ENCODE results near the gene TRANK1.
A peak's percentile ranks its signal among the peaks of the same experiment; 100 is the strongest.
"Not testable (repeated sequence)": the region's sequence is repeated elsewhere in the genome, so short reads cannot be mapped to it uniquely, and the experiment has no call there.

The TRANK1 gene

GRCh38 chr3:36944641-36945270, at the start of gene TRANK1:
Gene TRANK1 (minus strand): TSS chr3:36945054. CDS start chr3:36944809, 245 bp downstream.
- peak; percentile 9 to 69 for DNase-seq

- no peak for DNase-seq
These were observed 48.8 kb upstream of the TRANK1 start, which contains the start of gene MLH1 for GRCh38 chr3:36993326-36994283. Gene MLH1 (plus strand): TSS chr3:36993518. CDS start chr3:36993548, 30 bp downstream.

DNA sequence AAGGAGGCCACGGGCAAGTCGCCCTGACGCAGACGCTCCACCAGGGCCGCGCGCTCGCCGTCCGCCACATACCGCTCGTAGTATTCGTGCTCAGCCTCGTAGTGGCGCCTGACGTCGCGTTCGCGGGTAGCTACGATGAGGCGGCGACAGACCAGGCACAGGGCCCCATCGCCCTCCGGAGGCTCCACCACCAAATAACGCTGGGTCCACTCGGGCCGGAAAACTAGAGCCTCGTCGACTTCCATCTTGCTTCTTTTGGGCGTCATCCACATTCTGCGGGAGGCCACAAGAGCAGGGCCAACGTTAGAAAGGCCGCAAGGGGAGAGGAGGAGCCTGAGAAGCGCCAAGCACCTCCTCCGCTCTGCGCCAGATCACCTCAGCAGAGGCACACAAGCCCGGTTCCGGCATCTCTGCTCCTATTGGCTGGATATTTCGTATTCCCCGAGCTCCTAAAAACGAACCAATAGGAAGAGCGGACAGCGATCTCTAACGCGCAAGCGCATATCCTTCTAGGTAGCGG, 48.0 kb upstream of the TRANK1 start, which contains the start of gene EPM2AIP1:
EPM2AIP1 (minus strand) TSS at position 326 of the 520 bp plus-strand sequence; CDS start at position 272, 54 bp downstream.
- DNase-seq, result no peak

GRCh38 chr3:36991923-36992805, 47.3 kb upstream of the TRANK1 start:
- DNase-seq, result no peak

- DNase-seq, result no peak
These were observed 46.3 kb upstream of the TRANK1 start for GRCh38 chr3:36991147-36991546.

GRCh38 chr3:36989568-36989967, 44.7 kb upstream of the TRANK1 start:
- no peak for DNase-seq

DNA sequence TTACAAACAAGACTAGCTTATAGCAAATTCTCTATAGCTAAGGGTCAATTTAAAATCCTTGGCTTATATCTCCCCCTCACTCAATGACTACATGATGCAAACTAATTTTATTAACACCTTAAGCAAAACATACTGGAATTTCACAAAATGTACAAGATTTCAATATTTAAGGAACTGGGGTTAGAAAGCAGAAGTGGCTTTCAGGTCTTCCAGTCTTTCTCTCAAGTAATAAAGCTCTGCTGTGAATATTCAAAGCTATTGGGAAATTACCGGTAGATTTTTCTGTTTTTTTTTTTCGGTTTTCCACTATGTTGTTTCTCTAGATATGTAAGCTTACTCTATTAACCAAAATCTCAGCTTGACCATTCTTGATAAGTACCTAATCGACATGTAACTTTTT, 44.2 kb upstream of the TRANK1 start:
- no peak for DNase-seq

- no peak for DNase-seq
These were observed 43.5 kb upstream of the TRANK1 start for GRCh38 chr3:36988356-36988755.

- DNase-seq, result no peak
These were observed 36.2 kb upstream of the TRANK1 start for GRCh38 chr3:36981006-36981405.

DNA sequence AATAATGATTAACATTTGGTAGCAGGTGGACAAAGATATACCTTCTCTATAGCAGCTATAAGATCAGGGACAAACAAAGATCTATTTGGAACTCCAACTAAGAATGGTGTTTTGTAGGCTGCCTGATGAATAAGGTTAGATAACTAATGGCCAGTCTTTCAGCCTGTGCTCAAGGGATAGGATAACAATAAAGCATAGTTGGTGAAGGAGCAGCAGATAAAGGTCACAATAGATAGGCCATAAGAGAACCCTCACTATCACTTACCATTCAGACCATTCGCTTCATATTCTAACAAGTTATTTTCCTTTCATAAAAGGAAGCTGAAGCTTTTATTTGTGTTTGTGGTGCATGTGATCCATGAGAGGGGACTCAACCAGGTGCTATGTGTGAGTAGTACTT, 28.3 kb upstream of the TRANK1 start:
- DNase-seq, result no peak

DNA sequence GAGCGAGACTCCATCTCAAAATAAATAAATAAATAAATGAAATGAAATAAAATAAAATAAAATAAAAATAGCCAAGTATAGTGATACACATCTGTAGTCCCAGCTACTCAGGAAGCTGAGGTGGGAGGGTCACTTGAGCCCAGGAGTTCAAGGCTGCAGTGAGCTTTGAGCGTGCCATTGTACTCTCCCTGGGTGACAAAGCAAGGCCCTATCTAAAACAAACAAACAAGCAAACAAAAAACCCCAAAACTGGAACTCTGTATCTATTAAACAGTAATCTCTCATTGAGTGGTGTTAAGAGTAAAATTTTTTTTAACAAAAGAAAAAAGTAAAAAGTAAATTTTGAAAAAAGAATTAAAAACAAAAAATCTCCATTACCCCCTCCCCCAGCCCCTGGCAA, 27.3 kb upstream of the TRANK1 start:
- no peak for DNase-seq

GRCh38 chr3:36969540-36970432, 24.9 kb upstream of the TRANK1 start:
- DNase-seq, result peak; percentile 91

DNA sequence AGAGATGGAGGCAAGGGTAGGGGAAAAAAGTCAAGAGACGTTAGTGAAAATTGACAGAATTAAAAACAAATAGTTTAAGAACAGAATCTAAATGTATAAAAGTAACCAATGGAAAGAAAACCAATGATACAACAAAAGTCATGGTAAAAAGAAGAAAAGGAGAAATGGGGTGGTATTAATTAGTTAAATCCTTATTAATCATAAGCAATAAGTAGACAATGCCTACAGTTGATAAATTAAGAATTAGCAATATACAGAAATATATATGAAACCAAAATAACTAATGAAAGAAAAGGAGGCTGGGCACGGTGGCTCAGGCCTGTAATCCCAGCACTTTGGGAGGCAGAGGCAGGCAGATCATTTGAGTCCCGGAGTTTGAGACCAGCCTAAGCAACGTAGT, 24.2 kb upstream of the TRANK1 start:
- DNase-seq, result no peak

DNA sequence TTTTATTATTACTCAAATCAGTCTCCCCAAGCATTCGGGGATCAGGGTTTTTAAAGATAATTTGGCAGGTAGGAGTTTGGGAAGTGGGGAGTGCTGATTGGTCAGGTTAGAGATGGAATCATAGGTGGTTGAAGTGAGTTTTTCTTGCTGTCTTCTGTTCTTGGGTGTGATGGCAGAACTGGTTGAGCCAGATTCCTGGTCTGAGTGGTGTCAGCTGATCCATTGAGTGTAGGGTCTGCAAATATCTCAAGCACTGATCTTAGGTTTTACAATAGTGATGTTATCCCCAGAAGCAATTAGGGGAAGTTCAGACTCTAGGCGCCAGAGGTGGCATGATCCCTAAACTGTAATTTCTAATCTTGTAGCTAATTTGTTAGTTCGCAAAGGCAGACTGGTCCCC, 20.6 kb upstream of the TRANK1 start:
- peak; percentile 9 to 16 for DNase-seq

DNA sequence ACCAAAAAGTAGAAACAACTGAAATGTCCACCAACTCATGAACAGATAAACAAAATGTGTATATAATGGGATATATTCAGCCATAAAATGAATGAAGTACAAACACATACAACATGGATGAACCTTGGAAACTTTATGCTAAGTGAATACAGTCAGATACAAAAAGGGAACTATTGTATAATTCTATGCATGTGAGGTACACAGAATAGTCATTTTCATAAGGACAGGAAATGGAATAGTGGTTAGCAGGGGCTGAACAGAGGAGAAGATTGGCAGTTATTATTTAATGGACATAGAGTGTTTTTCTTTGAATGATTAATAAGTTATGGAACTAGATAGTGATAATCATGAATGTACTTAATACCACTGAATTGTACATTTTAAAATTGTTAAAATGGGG, 20.0 kb upstream of the TRANK1 start:
- no peak for DNase-seq

DNA sequence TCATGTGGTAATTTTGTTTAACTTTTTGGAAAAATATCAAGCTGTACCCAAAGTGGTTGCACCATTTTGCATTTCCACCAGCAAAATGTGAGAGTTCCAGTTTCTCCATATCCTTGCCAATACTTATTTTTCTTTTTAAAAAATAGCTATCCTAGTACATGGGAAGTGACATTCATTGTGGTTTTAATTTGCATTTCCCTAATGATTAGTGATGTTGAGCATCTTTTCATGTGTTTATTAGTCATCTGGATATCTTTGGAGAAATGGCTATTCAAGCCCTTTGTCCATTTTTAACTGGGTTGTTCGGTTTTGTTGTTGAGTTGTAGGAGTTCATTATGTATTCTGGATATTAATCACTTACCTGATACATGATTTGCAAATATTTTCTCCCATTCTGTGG, 19.5 kb upstream of the TRANK1 start:
- DNase-seq, result no peak

DNA sequence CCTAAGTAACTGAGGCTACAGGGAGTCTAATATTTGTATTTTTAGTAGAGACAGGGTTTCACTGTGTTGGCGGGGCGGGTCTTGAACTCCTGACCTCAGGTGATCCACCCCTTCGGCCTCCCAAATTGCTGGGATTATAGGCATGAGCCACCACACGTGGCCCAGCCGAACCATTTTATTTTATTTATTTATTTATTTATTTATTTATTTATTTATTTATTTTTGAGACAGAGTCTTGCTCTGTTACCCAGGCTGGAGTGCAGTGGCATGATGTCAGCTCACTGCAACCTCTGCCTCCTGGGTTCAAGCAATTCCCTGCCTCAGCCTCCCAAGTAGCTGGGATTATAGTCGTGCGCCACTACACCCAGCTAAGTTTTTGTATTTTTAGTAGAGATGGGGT, 18.2 kb upstream of the TRANK1 start:
- DNase-seq, result not testable (repeated sequence)

DNA sequence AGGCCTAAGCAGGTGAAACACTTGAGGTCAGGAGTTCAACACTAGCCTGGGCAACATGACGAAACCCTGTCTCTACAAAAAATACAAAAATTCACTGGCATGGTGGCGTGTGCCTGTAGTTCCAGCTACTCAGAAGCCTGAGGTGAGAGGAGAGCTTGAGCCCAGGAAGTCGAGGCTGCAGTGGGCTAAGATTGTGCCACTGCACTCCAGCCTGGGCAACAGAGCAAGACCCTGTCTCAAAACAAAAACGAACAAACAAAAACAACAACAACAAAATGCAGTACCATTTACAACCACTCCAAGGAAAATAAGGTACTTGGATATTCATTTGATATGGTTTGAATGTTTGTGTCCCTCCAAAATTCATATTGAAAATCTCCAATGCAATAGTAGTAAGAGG, 15.6 kb upstream of the TRANK1 start:
- no peak for DNase-seq

- no peak for DNase-seq
These were observed 15.0 kb upstream of the TRANK1 start for GRCh38 chr3:36959821-36960220.

- DNase-seq, result no peak
These were observed 13.2 kb upstream of the TRANK1 start for GRCh38 chr3:36957862-36958686.

GRCh38 chr3:36957063-36957462, 12.2 kb upstream of the TRANK1 start:
- DNase-seq, result no peak
